ENCODE results near the gene YOD1.

DNA sequence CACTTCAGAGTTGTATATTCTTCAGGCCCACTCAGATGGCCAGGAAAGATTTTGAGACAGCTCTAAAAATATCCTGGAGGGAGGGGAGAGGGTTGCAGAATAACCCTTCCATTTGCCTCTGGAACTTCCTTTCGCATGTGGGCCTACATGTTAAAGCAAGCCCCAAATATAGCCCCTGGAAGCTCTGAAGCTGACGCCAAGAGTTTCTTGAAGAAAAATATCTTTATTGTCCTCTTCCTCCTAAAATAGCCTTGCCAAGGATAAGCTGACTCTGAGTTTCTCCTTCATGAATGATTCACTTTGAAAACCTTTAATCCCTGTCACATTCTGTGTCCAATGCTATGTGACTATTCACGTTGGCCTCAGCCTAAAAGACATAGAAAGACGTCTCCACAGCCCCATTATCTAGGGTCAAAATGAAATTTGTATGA, 24.9 kb downstream of the YOD1 start:
- TF ChIP-seq CBX3 (IDR thresholded peaks at IDR 0.05; ENCODE audit: borderline replicate concordance, low read depth), result no peak
- TF ChIP-seq, protein P1, sequence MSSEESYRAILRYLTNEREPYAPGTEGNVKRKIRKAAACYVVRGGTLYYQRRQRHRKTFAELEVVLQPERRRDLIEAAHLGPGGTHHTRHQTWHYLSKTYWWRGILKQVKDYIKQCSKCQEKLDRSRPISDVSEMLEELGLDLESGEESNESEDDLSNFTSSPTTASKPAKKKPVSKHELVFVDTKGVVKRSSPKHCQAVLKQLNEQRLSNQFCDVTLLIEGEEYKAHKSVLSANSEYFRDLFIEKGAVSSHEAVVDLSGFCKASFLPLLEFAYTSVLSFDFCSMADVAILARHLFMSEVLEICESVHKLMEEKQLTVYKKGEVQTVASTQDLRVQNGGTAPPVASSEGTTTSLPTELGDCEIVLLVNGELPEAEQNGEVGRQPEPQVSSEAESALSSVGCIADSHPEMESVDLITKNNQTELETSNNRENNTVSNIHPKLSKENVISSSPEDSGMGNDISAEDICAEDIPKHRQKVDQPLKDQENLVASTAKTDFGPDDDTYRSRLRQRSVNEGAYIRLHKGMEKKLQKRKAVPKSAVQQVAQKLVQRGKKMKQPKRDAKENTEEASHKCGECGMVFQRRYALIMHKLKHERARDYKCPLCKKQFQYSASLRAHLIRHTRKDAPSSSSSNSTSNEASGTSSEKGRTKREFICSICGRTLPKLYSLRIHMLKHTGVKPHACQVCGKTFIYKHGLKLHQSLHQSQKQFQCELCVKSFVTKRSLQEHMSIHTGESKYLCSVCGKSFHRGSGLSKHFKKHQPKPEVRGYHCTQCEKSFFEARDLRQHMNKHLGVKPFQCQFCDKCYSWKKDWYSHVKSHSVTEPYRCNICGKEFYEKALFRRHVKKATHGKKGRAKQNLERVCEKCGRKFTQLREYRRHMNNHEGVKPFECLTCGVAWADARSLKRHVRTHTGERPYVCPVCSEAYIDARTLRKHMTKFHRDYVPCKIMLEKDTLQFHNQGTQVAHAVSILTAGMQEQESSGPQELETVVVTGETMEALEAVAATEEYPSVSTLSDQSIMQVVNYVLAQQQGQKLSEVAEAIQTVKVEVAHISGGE (CRISPR knock-in tag; IDR thresholded peaks at IDR 0.05), result no peak
- TF ChIP-seq, protein P2, sequence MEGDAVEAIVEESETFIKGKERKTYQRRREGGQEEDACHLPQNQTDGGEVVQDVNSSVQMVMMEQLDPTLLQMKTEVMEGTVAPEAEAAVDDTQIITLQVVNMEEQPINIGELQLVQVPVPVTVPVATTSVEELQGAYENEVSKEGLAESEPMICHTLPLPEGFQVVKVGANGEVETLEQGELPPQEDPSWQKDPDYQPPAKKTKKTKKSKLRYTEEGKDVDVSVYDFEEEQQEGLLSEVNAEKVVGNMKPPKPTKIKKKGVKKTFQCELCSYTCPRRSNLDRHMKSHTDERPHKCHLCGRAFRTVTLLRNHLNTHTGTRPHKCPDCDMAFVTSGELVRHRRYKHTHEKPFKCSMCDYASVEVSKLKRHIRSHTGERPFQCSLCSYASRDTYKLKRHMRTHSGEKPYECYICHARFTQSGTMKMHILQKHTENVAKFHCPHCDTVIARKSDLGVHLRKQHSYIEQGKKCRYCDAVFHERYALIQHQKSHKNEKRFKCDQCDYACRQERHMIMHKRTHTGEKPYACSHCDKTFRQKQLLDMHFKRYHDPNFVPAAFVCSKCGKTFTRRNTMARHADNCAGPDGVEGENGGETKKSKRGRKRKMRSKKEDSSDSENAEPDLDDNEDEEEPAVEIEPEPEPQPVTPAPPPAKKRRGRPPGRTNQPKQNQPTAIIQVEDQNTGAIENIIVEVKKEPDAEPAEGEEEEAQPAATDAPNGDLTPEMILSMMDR (IDR thresholded peaks at IDR 0.05 in 2 of 3, conservative IDR thresholded peaks at IDR 0.05 in 1 of 3; ENCODE audit: control insufficient read depth in 2 of 3, extremely low read depth in 1 of 3, insufficient read depth in 1 of 3, low read depth in 3 of 3, low read length in 3 of 3), result no peak
- TF ChIP-seq POLR2A (IDR thresholded peaks at IDR 0.05; ENCODE audit: low read depth, low read length), result no peak
- no peak for TF ChIP-seq GABPA (IDR thresholded peaks at IDR 0.05; ENCODE audit: low read depth)
- TF ChIP-seq JUND (IDR thresholded peaks at IDR 0.05; ENCODE audit: low read depth, low read length), result no peak
- no peak for TF ChIP-seq NBN (IDR thresholded peaks at IDR 0.05)
- no peak for TF ChIP-seq POLR2AphosphoS5 (IDR thresholded peaks at IDR 0.05; ENCODE audit: low read length)
- TF ChIP-seq, protein P3, sequence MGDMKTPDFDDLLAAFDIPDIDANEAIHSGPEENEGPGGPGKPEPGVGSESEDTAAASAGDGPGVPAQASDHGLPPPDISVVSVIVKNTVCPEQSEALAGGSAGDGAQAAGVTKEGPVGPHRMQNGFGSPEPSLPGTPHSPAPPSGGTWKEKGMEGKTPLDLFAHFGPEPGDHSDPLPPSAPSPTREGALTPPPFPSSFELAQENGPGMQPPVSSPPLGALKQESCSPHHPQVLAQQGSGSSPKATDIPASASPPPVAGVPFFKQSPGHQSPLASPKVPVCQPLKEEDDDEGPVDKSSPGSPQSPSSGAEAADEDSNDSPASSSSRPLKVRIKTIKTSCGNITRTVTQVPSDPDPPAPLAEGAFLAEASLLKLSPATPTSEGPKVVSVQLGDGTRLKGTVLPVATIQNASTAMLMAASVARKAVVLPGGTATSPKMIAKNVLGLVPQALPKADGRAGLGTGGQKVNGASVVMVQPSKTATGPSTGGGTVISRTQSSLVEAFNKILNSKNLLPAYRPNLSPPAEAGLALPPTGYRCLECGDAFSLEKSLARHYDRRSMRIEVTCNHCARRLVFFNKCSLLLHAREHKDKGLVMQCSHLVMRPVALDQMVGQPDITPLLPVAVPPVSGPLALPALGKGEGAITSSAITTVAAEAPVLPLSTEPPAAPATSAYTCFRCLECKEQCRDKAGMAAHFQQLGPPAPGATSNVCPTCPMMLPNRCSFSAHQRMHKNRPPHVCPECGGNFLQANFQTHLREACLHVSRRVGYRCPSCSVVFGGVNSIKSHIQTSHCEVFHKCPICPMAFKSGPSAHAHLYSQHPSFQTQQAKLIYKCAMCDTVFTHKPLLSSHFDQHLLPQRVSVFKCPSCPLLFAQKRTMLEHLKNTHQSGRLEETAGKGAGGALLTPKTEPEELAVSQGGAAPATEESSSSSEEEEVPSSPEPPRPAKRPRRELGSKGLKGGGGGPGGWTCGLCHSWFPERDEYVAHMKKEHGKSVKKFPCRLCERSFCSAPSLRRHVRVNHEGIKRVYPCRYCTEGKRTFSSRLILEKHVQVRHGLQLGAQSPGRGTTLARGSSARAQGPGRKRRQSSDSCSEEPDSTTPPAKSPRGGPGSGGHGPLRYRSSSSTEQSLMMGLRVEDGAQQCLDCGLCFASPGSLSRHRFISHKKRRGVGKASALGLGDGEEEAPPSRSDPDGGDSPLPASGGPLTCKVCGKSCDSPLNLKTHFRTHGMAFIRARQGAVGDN (IDR thresholded peaks at IDR 0.05), result no peak
